HG02870 (cell line): ENCODE data around the gene VAT1.
"Not testable (repeated sequence)": the region's sequence is repeated elsewhere in the genome, so short reads cannot be mapped to it uniquely, and the experiment has no call there.

Experiments used
- ATAC-seq: cut with Tn5 transposase; IDR thresholded peaks from one replicate; pipeline ENCODE4 v1.9.1; 2021; ENCODE audit warnings: mild to moderate bottlenecking, moderate library complexity; ENCODE audit not compliant: unreplicated experiment

The VAT1 gene

DNA sequence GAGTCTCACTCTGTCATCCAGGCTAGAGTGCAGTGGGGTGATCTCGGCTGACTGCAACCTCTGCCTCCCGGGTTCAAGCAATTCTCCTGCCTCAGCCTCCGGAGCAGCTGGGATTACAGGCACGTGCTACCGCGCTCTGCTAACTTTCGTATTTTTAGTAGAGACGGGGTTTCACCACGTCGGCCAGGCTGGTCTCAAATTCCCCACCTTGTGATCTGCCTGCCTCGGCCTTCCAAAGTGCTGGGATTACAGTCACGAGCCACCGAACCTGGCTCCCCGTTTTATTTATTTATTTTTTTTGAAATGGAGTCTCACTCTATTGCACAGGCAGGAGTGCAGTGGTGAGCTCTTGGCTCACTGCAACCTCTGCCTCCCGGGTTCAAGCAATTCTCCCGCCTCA lies 46.5 kb downstream of the VAT1 start:
- ATAC-seq, result not testable (repeated sequence)

DNA sequence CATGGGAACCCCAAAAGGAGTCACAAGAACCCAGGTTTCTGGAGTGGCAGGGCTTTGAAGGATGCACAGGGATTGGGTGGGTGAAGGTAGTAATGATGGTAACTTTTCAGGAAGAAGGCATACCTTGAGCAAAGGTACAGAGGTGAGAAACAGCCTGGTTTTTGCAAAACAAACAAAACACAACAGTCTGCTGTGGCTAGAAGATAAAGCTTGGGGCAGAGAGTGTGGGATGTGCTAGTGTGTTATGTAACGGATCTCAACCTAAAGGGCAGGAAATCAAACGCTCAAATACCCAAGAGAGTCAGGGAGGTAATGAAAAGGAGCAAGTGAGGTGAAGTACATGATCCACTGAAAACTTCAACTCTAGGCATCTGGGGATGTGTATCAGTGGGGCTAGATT lies 46.9 kb downstream of the VAT1 start:
- no peak for ATAC-seq

DNA sequence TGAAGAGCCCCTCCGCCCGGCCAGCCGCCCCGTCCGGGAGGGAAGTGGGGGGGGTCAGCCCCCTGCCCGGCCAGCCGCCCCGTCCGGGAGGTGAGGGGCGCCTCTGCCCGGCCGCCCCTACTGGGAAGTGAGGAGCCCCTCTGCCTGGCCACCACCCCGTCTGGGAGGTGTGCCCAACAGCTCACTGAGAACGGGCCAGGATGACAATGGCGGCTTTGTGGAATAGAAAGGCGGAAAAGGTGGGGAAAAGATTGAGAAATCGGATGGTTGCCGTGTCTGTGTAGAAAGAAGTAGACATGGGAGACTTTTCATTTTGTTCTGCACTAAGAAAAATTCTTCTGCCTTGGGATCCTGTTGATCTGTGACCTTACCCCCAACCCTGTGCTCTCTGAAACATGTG lies 48.9 kb downstream of the VAT1 start:
- not testable (repeated sequence) for ATAC-seq

DNA sequence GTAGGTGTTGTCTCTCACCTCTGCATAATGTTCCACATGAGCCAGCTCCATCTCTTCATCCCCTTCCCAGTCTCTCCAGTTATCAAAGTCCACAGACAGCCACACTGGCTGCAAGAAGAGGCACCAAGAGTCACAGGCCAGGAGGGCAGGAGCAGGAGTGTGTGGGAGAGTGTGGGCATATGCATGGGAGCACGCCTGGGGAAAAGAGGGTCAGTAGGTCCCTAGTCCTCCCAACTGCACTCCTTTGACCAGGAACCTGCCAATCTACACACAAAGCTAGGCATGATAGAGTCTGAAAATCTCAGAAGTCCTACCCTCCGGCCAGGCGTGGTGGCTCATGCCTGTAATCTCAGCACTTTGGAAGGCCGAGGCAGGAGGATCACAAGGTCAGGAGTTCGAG lies 50.6 kb downstream of the VAT1 start:
- no peak for ATAC-seq

DNA sequence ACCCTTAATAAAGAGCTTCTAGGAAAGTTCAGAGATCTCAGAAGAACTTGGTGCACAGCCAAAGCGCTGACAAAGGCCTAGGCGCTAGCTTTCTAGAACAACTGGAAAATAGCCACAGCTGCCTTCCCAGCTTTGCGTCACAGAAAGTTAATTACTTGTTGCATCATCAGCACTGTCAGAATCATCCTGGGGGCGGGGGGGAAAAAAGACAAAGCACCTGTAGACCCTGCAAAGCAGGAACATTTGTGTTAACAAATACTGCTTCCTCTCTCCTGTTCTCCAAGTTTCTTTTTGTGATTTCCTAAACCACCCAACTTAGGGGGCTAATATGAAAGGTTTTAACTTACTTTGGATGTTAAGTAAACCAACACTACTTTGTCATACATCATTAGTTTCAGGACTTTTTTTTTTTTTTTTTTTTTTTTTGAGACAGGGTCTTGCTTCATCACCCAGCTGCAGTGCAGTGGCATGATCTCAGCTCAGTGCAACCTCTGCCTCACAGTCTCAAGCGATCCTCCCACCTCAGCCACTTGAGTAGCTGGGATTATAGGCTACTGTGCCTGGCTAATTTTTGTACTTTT lies 53.1 kb downstream of the VAT1 start:
- ATAC-seq, result no peak

DNA sequence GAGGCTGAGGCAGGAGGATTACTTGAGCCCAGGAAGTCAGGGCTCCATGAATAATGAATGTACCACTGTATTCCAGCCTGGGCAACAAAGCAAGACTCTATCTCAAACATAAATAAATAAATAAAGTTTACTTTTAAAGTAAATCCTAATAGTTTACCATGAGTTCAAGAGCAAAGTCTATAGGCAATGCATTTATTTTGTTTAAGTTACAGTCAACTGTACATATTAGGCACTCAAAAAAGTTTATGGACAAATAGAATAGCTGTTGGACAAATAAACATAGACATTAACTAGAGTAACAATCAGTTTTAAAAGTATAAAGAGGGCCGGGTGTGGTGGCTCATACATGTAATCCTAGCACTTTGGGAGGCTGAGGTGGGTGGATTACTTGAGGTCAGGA lies 54.3 kb downstream of the VAT1 start:
- ATAC-seq, result no peak
